Body of pancreas (tissue), 4 donors: ENCODE data around the gene EXOC7.

Source experiments
- POLR2A ChIP-seq, 3 donors: fragments of 450-650 bp; IDR thresholded peaks; one replicate each; pipeline ENCODE4 v1.6.1; 2016; ENCODE audit warnings: antibody characterized with exemption in 3 of 3, mild to moderate bottlenecking in 2 of 3
- TF ChIP-seq, protein P1 (sequence below), 7 experiments: fragments of 450-650 bp in 4 of 7; fragments of 200-600 bp in 3 of 7; sonication (generic) in 3 of 7; IDR thresholded peaks; one replicate each; pipeline ENCODE4 v1.5.1; 2016 to 2019; ENCODE audit warnings: antibody characterized with exemption in 7 of 7

GRCh38 chr17:76122431-76123190, 19.0 kb upstream of the EXOC7 start:
- TF ChIP-seq POLR2A (IDR thresholded peaks at IDR 0.05), result no peak
- TF ChIP-seq, protein P1, sequence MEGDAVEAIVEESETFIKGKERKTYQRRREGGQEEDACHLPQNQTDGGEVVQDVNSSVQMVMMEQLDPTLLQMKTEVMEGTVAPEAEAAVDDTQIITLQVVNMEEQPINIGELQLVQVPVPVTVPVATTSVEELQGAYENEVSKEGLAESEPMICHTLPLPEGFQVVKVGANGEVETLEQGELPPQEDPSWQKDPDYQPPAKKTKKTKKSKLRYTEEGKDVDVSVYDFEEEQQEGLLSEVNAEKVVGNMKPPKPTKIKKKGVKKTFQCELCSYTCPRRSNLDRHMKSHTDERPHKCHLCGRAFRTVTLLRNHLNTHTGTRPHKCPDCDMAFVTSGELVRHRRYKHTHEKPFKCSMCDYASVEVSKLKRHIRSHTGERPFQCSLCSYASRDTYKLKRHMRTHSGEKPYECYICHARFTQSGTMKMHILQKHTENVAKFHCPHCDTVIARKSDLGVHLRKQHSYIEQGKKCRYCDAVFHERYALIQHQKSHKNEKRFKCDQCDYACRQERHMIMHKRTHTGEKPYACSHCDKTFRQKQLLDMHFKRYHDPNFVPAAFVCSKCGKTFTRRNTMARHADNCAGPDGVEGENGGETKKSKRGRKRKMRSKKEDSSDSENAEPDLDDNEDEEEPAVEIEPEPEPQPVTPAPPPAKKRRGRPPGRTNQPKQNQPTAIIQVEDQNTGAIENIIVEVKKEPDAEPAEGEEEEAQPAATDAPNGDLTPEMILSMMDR (IDR thresholded peaks at IDR 0.05), result no peak
